HUES48 (cell line): Measurements from ENCODE around the gene SERPINB3.

ENCODE experiments used
- H3K27ac ChIP-seq: one replicate; pipeline ENCODE4 v1.7.0; 2013; ENCODE audit warnings: low read depth, low read length, inconsistent platforms
- H3K27me3 ChIP-seq: 2 replicates; pipeline ENCODE4 v1.6.1; 2013; ENCODE audit warnings: mild to moderate bottlenecking, low read length; ENCODE audit not compliant: control insufficient read depth, insufficient read depth
- H3K36me3 ChIP-seq: 2 replicates; pipeline ENCODE4 v1.6.1; 2013; ENCODE audit warnings: low read length; ENCODE audit not compliant: control insufficient read depth, insufficient read depth
- H3K4me1 ChIP-seq: 2 replicates; pipeline ENCODE4 v1.6.1; 2013; ENCODE audit warnings: mild to moderate bottlenecking, low read length; ENCODE audit not compliant: control insufficient read depth, insufficient read depth
- H3K4me3 ChIP-seq: 2 replicates; pipeline ENCODE4 v1.5.1; 2013; ENCODE audit warnings: mild to moderate bottlenecking, low read depth, low read length
- H3K9ac ChIP-seq: 2 replicates; pipeline ENCODE4 v1.6.1; 2013; ENCODE audit warnings: mild to moderate bottlenecking, low read depth, low read length, moderate library complexity
- H3K9me3 ChIP-seq: 2 replicates; pipeline ENCODE4 v1.6.1; 2013; ENCODE audit warnings: low read length; ENCODE audit not compliant: control insufficient read depth, insufficient read depth

SERPINB3 gene

GRCh38 chr18:63617049-63617914 is 44.4 kb downstream of the SERPINB3 start:
- H3K4me1 ChIP-seq, result peaks cover 11% of the 10 kb centered on the region
- H3K36me3 ChIP-seq, result no peaks in the 10 kb centered on the region
- H3K9me3 ChIP-seq, result no peaks in the 10 kb centered on the region
- no peak overlapping the region for H3K27ac ChIP-seq
- H3K4me3 ChIP-seq, result no peak overlapping the region
- H3K9ac ChIP-seq, result no peak overlapping the region
- H3K27me3 ChIP-seq, result no peaks in the 10 kb centered on the region

GRCh38 chr18:63613420-63613819 is 48.3 kb downstream of the SERPINB3 start:
- Histone ChIP-seq H3K27me3 (no peaks in the 10 kb centered on the region), H3K9ac (no peak overlapping the region), H3K27ac (no peak overlapping the region), H3K4me1 (peaks cover 11% of the 10 kb centered on the region), H3K4me3 (no peak overlapping the region), H3K9me3 (no peaks in the 10 kb centered on the region), H3K36me3 (no peaks in the 10 kb centered on the region)

GRCh38 chr18:63606526-63606925 is 55.2 kb downstream of the SERPINB3 start:
- H3K9me3 ChIP-seq, result no peaks in the 10 kb centered on the region
- H3K9ac ChIP-seq, result no peak overlapping the region
- H3K4me1 ChIP-seq, result no peaks in the 10 kb centered on the region
- no peaks in the 10 kb centered on the region for H3K36me3 ChIP-seq
- H3K27me3 ChIP-seq, result no peaks in the 10 kb centered on the region
- no peak overlapping the region for H3K27ac ChIP-seq
- H3K4me3 ChIP-seq, result no peak overlapping the region
